ENCODE measurements around the gene PDHX.

- TF ChIP-seq CTCF (IDR thresholded peaks at IDR 0.05) (no peak), CREB1 (CRISPR knock-in tag; IDR thresholded peaks at IDR 0.05) (no peak), SP1 (CRISPR knock-in tag; conservative IDR thresholded peaks at IDR 0.05) (no peak), MAX (CRISPR knock-in tag; IDR thresholded peaks at IDR 0.05) (no peak), STAT6 (CRISPR knock-in tag; conservative IDR thresholded peaks at IDR 0.05; ENCODE audit: low read depth) (no peak), ZNF671 (CRISPR knock-in tag; IDR thresholded peaks at IDR 0.05) (no peak), CBFB (CRISPR knock-in tag; IDR thresholded peaks at IDR 0.05; ENCODE audit: low read depth) (no peak), JUN (CRISPR knock-in tag; IDR thresholded peaks at IDR 0.05) (no peak)
Observed at GRCh38 chr11:34890812-34891211, 25.6 kb upstream of the PDHX start.
